ENCODE results near the gene ATP1A1.

The ATP1A1 gene

GRCh38 chr1:116400780-116401179 lies 27.7 kb downstream of the ATP1A1 start:
- H3F3A ChIP-seq (ENCODE audit: insufficient read depth) = no peaks in the 10 kb centered on the region
- no peaks in the 10 kb centered on the region for H3K27me3 ChIP-seq (ENCODE audit: low read length)
- H3K4me3 ChIP-seq (ENCODE audit: insufficient read depth, low read length, poor library complexity, severe bottlenecking) = no peak overlapping the region
- TF ChIP-seq CTCF (IDR thresholded peaks at IDR 0.05; ENCODE audit: insufficient read depth, low read length, poor library complexity, severe bottlenecking) (no peak), EZH2phosphoT487 (conservative IDR thresholded peaks at IDR 0.05; ENCODE audit: low read length) (no peak)
- H2AFZ ChIP-seq (ENCODE audit: low read depth, low read length, severe bottlenecking) = no peak overlapping the region
- peaks cover 11% of the 10 kb centered on the region; the same call in 1 of the 2 replicates for H3K36me3 ChIP-seq (ENCODE audit: low read length)
- no peaks in the 10 kb centered on the region for H3K9me2 ChIP-seq (replicated peaks; ENCODE audit: insufficient read depth, low read length)
- H4K20me1 ChIP-seq (ENCODE audit: low read depth, low read length) = no peaks in the 10 kb centered on the region
- H3K27ac ChIP-seq (ENCODE audit: low read depth, low read length) = no peak overlapping the region
- H3K9me3 ChIP-seq (ENCODE audit: insufficient read depth, low read length) = no peaks in the 10 kb centered on the region
- H3K79me2 ChIP-seq (ENCODE audit: insufficient read depth, low read length) = no peaks in the 10 kb centered on the region
- H3K9ac ChIP-seq (ENCODE audit: low read length) = no peak overlapping the region
- no peak overlapping the region for H3K4me2 ChIP-seq (ENCODE audit: low read depth, low read length, poor library complexity, severe bottlenecking)

- Histone ChIP-seq H4K20me1 (ENCODE audit: low read depth, low read length) (no peaks in the 10 kb centered on the region), H3K9ac (ENCODE audit: low read length) (no peak overlapping the region), H3F3A (ENCODE audit: insufficient read depth) (no peaks in the 10 kb centered on the region), H2AFZ (ENCODE audit: low read depth, low read length, severe bottlenecking) (no peak overlapping the region), H3K27me3 (ENCODE audit: low read length) (no peaks in the 10 kb centered on the region), H3K4me2 (ENCODE audit: low read depth, low read length, poor library complexity, severe bottlenecking) (no peak overlapping the region), H3K27ac (ENCODE audit: low read depth, low read length) (no peak overlapping the region), H3K36me3 (ENCODE audit: low read length) (peaks cover 11% of the 10 kb centered on the region; the same call in 1 of the 2 replicates), H3K9me2 (replicated peaks; ENCODE audit: insufficient read depth, low read length) (no peaks in the 10 kb centered on the region), H3K9me3 (ENCODE audit: insufficient read depth, low read length) (no peaks in the 10 kb centered on the region), H3K79me2 (ENCODE audit: insufficient read depth, low read length) (no peaks in the 10 kb centered on the region), H3K4me3 (ENCODE audit: insufficient read depth, low read length, poor library complexity, severe bottlenecking) (no peak overlapping the region)
- TF ChIP-seq CTCF (IDR thresholded peaks at IDR 0.05; ENCODE audit: insufficient read depth, low read length, poor library complexity, severe bottlenecking) (no peak), EZH2phosphoT487 (conservative IDR thresholded peaks at IDR 0.05; ENCODE audit: low read length) (no peak)
Observed at GRCh38 chr1:116401646-116402176, 28.7 kb downstream of the ATP1A1 start.

- Histone ChIP-seq H3K79me2 (ENCODE audit: insufficient read depth, low read length) (no peaks in the 10 kb centered on the region), H3K9me3 (ENCODE audit: insufficient read depth, low read length) (no peaks in the 10 kb centered on the region), H3K4me3 (ENCODE audit: insufficient read depth, low read length, poor library complexity, severe bottlenecking) (no peak overlapping the region), H2AFZ (ENCODE audit: low read depth, low read length, severe bottlenecking) (no peak overlapping the region), H3K27me3 (ENCODE audit: low read length) (no peaks in the 10 kb centered on the region), H3K36me3 (ENCODE audit: low read length) (peaks cover 11% of the 10 kb centered on the region; the same call in 1 of the 2 replicates), H4K20me1 (ENCODE audit: low read depth, low read length) (no peaks in the 10 kb centered on the region), H3K4me2 (ENCODE audit: low read depth, low read length, poor library complexity, severe bottlenecking) (no peak overlapping the region), H3K9me2 (replicated peaks; ENCODE audit: insufficient read depth, low read length) (no peaks in the 10 kb centered on the region), H3F3A (ENCODE audit: insufficient read depth) (no peaks in the 10 kb centered on the region), H3K9ac (ENCODE audit: low read length) (no peak overlapping the region), H3K27ac (ENCODE audit: low read depth, low read length) (no peak overlapping the region)
- TF ChIP-seq EZH2phosphoT487 (conservative IDR thresholded peaks at IDR 0.05; ENCODE audit: low read length) = no peak
- TF ChIP-seq CTCF (IDR thresholded peaks at IDR 0.05; ENCODE audit: insufficient read depth, low read length, poor library complexity, severe bottlenecking) = no peak
Observed at GRCh38 chr1:116402333-116402732, 29.3 kb downstream of the ATP1A1 start.
